Measurements from ENCODE around the gene AKAP12. TPM values are rescaled to one million over a fixed set of nuclear protein-coding genes. Genes with fewer than 3 reads are reported as not detected.

The AKAP12 gene
- total and polyA plus RNA-seq, 2 experiments from 2014 or later: 90.1 to 137 TPM

GRCh38 chr6:151357758-151358436 is 118.1 kb downstream of the AKAP12 start (continued):
- TF ChIP-seq POLR2AphosphoS5 (IDR thresholded peaks at IDR 0.05; ENCODE audit: low read depth) (no peak), ZNF331 (CRISPR knock-in tag; IDR thresholded peaks at IDR 0.05; ENCODE audit: low read depth) (no peak), JUNB (IDR thresholded peaks at IDR 0.05; ENCODE audit: unreplicated experiment) (no peak), EZH2phosphoT487 (IDR thresholded peaks at IDR 0.05; ENCODE audit: unreplicated experiment) (no peak), EZH2 (IDR thresholded peaks at IDR 0.05; ENCODE audit: low read depth, unreplicated experiment) (no peak)

GRCh38 chr6:151358475-151358874 is 118.7 kb downstream of the AKAP12 start:
- DNase-seq (ENCODE audit: low spot score): no peak
- 0 out of 3 replicates have a peak, but pooled peaks cover 2% of the 10 kb centered on the region for H3K4me1 Mint-ChIP-seq
- Histone ChIP-seq H2AFZ (no peak overlapping the region), H3K27me3 (ENCODE audit: insufficient read depth) (no peaks in the 10 kb centered on the region), H3K9me2 (ENCODE audit: insufficient read depth) (no peaks in the 10 kb centered on the region), H3K27ac (ENCODE audit: low read depth) (no peak overlapping the region), H3K4me1 (ENCODE audit: insufficient read depth) (no peaks in the 10 kb centered on the region), H4K20me1 (replicated peaks; ENCODE audit: insufficient read depth) (0 out of 2 replicates have a peak, but pooled peaks cover 3% of the 10 kb centered on the region), H3K4me3 (no peak overlapping the region), H3K79me2 (replicated peaks; ENCODE audit: insufficient read depth) (no peaks in the 10 kb centered on the region), H3F3A (replicated peaks; ENCODE audit: low read depth) (no peaks in the 10 kb centered on the region), H3K36me3 (ENCODE audit: insufficient read depth) (no peaks in the 10 kb centered on the region), H3K4me2 (no peak overlapping the region)
- TF ChIP-seq ZNF331 (CRISPR knock-in tag; IDR thresholded peaks at IDR 0.05; ENCODE audit: low read depth) (no peak), JUNB (IDR thresholded peaks at IDR 0.05; ENCODE audit: unreplicated experiment) (no peak), CREB1 (CRISPR knock-in tag; IDR thresholded peaks at IDR 0.05; ENCODE audit: low read depth) (no peak), CTCF (conservative IDR thresholded peaks at IDR 0.05; ENCODE audit: low read depth in 2 of 2) (no peak), EZH2 (IDR thresholded peaks at IDR 0.05; ENCODE audit: low read depth, unreplicated experiment) (no peak), EZH2phosphoT487 (IDR thresholded peaks at IDR 0.05; ENCODE audit: unreplicated experiment) (no peak)
- H3K27ac Mint-ChIP-seq: peak overlapping the region; percentile 27; the same call in 1 of the 2 replicates
- no peak for ATAC-seq
- H3K27me3 Mint-ChIP-seq (ENCODE audit: insufficient read depth, low read depth, poor library complexity): no peaks in the 10 kb centered on the region
- H3K4me3 Mint-ChIP-seq: no peak overlapping the region
- no peaks in the 10 kb centered on the region for H3K9me3 Mint-ChIP-seq
- peaks cover 12% of the 10 kb centered on the region; the same call in 2 of the 3 replicates for H3K36me3 Mint-ChIP-seq (ENCODE audit: low read depth)

- Histone ChIP-seq H3K27ac (ENCODE audit: low read depth) (no peak overlapping the region), H3K9me2 (ENCODE audit: insufficient read depth) (no peaks in the 10 kb centered on the region), H4K20me1 (replicated peaks; ENCODE audit: insufficient read depth) (0 out of 2 replicates have a peak, but pooled peaks cover 3% of the 10 kb centered on the region), H3K79me2 (replicated peaks; ENCODE audit: insufficient read depth) (no peaks in the 10 kb centered on the region), H3K4me3 (no peak overlapping the region), H3K4me2 (no peak overlapping the region), H3K27me3 (ENCODE audit: insufficient read depth) (no peaks in the 10 kb centered on the region), H3K4me1 (ENCODE audit: insufficient read depth) (no peaks in the 10 kb centered on the region), H3F3A (replicated peaks; ENCODE audit: low read depth) (no peaks in the 10 kb centered on the region), H2AFZ (no peak overlapping the region), H3K36me3 (ENCODE audit: insufficient read depth) (no peaks in the 10 kb centered on the region; the same call in 1 of the 2 replicates)
- ATAC-seq (no peak), DNase-seq (ENCODE audit: low spot score) (no peak)
- H3K36me3 Mint-ChIP-seq (ENCODE audit: low read depth): peaks cover 19% of the 10 kb centered on the region
- H3K27ac Mint-ChIP-seq: no peak overlapping the region
- no peak overlapping the region for H3K4me3 Mint-ChIP-seq
- H3K27me3 Mint-ChIP-seq (ENCODE audit: insufficient read depth, low read depth, poor library complexity): no peaks in the 10 kb centered on the region
- H3K4me1 Mint-ChIP-seq: 0 out of 3 replicates have a peak, but pooled peaks cover 2% of the 10 kb centered on the region
- TF ChIP-seq EZH2 (IDR thresholded peaks at IDR 0.05; ENCODE audit: low read depth, unreplicated experiment) (no peak), ETS1 (IDR thresholded peaks at IDR 0.05) (no peak), STAT1 (IDR thresholded peaks at IDR 0.05; ENCODE audit: unreplicated experiment) (no peak), ZNF114 (CRISPR knock-in tag; IDR thresholded peaks at IDR 0.05) (no peak), REST (IDR thresholded peaks at IDR 0.05; ENCODE audit: unreplicated experiment) (no peak), POLR2AphosphoS5 (IDR thresholded peaks at IDR 0.05; ENCODE audit: low read depth) (no peak)
- no peaks in the 10 kb centered on the region for H3K9me3 Mint-ChIP-seq
These were observed 119.7 kb downstream of the AKAP12 start for GRCh38 chr6:151359486-151359885.

Data from GM23338 (cell line).